Gastrocnemius medialis (tissue), 4 donors: ENCODE results near the gene SMIM33. TPM values are rescaled to one million over a fixed set of nuclear protein-coding genes. Genes with fewer than 3 reads are reported as not detected.

Experiments
- ATAC-seq, 2 donors: fragments of 150-250 bp; one replicate each; pipeline ENCODE4 v1.9.1; 2016
- DNase-seq, 2 donors: peaks; one replicate each; pipeline ENCODE4 v3.0.0-alpha.2; 2019
- H3K27ac ChIP-seq, 4 donors: fragments of 200-600 bp; sonication (generic); 1 replicate in 1 of 4; 2 replicates in 3 of 4; pipeline ENCODE4 v1.5.1; 2016 to 2018; ENCODE audit warnings: mild to moderate bottlenecking in 2 of 4, moderate library complexity in 1 of 4
- H3K27me3 ChIP-seq, 3 donors: fragments of 200-600 bp; sonication (generic) in 2 of 3; 1 replicate in 1 of 3; 2 replicates in 2 of 3; pipeline versions ENCODE4 v1.5.1 to v1.6.0; 2016 to 2019; ENCODE audit warnings: mild to moderate bottlenecking in 1 of 3, moderate library complexity in 1 of 3
- H3K36me3 ChIP-seq, 2 donors: fragments of 200-600 bp; sonication (generic) in 1 of 2; one replicate each; pipeline ENCODE4 v1.5.1; 2017 to 2018
- H3K4me1 ChIP-seq, 2 donors: fragments of 200-600 bp; sonication (generic) in 1 of 2; one replicate each; pipeline ENCODE4 v1.5.1; 2016 to 2017; ENCODE audit warnings: mild to moderate bottlenecking in 2 of 2
- H3K4me3 ChIP-seq, 4 donors: fragments of 200-600 bp; sonication (generic) in 3 of 4; 1 replicate in 1 of 4; 2 replicates in 3 of 4; pipeline ENCODE4 v1.5.1; 2016 to 2019; ENCODE audit warnings: mild to moderate bottlenecking in 2 of 4
- H3K9me3 ChIP-seq, 3 donors: fragments of 200-600 bp; sonication (generic) in 2 of 3; 1 replicate in 1 of 3; 2 replicates in 2 of 3; pipeline ENCODE4 v1.5.1; 2016 to 2019
- POLR2A ChIP-seq, 2 donors: fragments of 450-650 bp; IDR thresholded peaks; one replicate each; pipeline ENCODE4 v1.6.1; 2017; ENCODE audit warnings: antibody characterized with exemption in 2 of 2, mild to moderate bottlenecking in 2 of 2, moderate library complexity in 2 of 2
- in situ Hi-C, 4 donors: fragments of 200-750 bp; cut with MboI; loops; one replicate each; pipeline versions ENCODE4 v1.15.0 to v1.8.0; 2017; ENCODE audit warnings: low sequenced_read_pairs in 4 of 4
- intact Hi-C: fragments of 100-400 bp; cut with DNase I; formaldehyde crosslinking; loops from one replicate; pipeline ENCODE4 v1.15.1; 2023; ENCODE audit warnings: low total_unique reads
- total RNA-seq, 4 donors: library from RNA; depleted of rRNA; stranded (reverse); fragments of >200 nt; gene quantifications; one replicate each; pipeline versions ENCODE4 v1.1.0 to v1.2.3, GENCODE V29; 2016
- TF ChIP-seq, protein P1 (sequence below), 5 experiments: fragments of 450-650 bp in 3 of 5; fragments of 200-600 bp in 2 of 5; sonication (generic) in 2 of 5; IDR thresholded peaks in 4 of 5; conservative IDR thresholded peaks in 1 of 5; 1 replicate in 4 of 5; 2 replicates in 1 of 5; pipeline ENCODE4 v1.5.1; 2016 to 2019; ENCODE audit warnings: antibody characterized with exemption in 5 of 5, mild to moderate bottlenecking in 3 of 5, moderate library complexity in 3 of 5

SMIM33 gene
- total RNA-seq, 4 donors from 2014 or later = not detected

DNA sequence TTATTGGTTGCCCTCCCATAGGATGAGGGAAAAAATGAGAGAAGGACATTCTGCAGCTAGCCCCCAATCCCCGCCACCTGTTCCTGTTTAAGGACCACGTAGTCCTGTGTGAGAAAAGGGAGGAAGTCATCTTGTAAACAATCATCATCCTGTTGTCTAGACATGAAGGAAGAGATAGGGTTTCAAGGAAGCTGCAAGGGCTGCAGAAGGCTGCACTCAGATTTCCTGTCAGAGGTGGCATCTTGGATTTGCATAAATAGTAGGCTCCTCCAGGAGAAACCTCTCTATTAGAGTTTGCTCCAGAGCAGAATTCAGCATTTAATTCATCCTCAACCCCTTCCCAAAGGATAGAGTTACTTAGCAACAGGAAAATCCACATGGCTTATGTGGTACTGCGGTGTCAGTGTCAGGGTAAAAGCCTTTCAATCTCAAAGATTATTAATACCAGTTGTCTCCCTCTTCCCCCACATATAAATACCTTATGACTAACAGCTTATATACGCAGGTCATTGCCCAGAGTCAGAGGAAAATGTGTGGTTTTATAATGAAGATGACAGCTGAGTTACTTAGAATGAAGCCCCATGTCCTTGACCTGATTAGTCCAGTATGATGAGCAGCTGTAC is 26.9 kb upstream of the SMIM33 start:
- in situ Hi-C loops (no loop called here), intact Hi-C loops (no loop called here)
- TF ChIP-seq, protein P1, sequence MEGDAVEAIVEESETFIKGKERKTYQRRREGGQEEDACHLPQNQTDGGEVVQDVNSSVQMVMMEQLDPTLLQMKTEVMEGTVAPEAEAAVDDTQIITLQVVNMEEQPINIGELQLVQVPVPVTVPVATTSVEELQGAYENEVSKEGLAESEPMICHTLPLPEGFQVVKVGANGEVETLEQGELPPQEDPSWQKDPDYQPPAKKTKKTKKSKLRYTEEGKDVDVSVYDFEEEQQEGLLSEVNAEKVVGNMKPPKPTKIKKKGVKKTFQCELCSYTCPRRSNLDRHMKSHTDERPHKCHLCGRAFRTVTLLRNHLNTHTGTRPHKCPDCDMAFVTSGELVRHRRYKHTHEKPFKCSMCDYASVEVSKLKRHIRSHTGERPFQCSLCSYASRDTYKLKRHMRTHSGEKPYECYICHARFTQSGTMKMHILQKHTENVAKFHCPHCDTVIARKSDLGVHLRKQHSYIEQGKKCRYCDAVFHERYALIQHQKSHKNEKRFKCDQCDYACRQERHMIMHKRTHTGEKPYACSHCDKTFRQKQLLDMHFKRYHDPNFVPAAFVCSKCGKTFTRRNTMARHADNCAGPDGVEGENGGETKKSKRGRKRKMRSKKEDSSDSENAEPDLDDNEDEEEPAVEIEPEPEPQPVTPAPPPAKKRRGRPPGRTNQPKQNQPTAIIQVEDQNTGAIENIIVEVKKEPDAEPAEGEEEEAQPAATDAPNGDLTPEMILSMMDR (IDR thresholded peaks at IDR 0.05 in 4 of 5, conservative IDR thresholded peaks at IDR 0.05 in 1 of 5) = no peak
- no peak for TF ChIP-seq POLR2A (IDR thresholded peaks at IDR 0.05)
- H3K27me3 ChIP-seq = no peaks in the 10 kb centered on the region
- H3K36me3 ChIP-seq = no peaks in the 10 kb centered on the region
- no peak overlapping the region for H3K4me3 ChIP-seq
- no peak for ATAC-seq
- no peak overlapping the region for H3K27ac ChIP-seq
- H3K9me3 ChIP-seq = no peaks in the 10 kb centered on the region
- H3K4me1 ChIP-seq = peaks cover 0 to 7% of the 10 kb centered on the region in 2 donors
- no peak for DNase-seq

DNA sequence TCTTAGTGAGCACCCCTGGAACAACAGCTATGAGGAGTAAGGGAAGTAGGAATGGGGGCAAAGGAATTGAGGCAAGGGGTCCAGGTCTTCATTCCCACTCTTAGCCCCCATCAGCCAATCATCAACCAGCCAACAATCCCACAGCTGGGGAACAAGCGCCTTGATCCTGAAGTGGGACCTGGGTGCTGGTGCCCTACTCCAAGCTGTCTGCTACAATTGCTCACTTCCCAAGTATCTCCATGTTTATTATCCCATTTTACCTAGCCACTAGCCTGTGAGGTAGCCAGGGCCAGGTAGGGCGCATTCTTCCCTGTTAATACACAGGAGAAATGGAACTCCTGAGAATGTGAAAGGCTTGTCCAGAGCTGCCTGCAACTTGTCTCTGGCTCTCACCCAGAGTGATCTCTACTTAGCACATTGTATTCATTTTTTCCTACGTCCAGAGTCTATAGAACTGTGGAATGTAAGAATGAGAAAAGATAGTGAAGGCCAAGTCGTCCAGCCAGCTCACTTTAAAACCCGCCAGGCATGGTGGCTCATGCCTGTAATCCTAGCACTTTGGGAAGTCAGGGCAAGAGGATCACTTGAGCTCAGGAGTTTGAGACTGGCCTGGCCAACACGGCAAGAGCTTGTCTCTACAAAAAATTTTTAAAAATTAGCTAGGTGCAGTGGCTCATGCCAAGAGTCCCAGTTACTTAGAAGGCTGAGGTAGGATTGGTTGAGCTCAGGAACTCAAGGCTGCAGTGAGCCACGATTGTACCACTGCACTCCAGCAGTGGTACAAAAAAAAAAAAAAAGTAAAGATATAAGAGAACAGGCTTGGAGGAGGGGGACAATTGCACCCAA is 25.3 kb upstream of the SMIM33 start:
- intact Hi-C loops (no loop called here), in situ Hi-C loops (no loop called here)
- Histone ChIP-seq H3K27ac (no peak overlapping the region), H3K4me3 (no peak overlapping the region), H3K4me1 (no peaks in the 10 kb centered on the region), H3K27me3 (no peaks in the 10 kb centered on the region), H3K36me3 (no peaks in the 10 kb centered on the region), H3K9me3 (no peaks in the 10 kb centered on the region)
- DNase-seq (no peak), ATAC-seq (no peak)
- no peak for TF ChIP-seq POLR2A (IDR thresholded peaks at IDR 0.05)
- TF ChIP-seq, protein P1 (IDR thresholded peaks at IDR 0.05 in 4 of 5, conservative IDR thresholded peaks at IDR 0.05 in 1 of 5) = no peak

DNA sequence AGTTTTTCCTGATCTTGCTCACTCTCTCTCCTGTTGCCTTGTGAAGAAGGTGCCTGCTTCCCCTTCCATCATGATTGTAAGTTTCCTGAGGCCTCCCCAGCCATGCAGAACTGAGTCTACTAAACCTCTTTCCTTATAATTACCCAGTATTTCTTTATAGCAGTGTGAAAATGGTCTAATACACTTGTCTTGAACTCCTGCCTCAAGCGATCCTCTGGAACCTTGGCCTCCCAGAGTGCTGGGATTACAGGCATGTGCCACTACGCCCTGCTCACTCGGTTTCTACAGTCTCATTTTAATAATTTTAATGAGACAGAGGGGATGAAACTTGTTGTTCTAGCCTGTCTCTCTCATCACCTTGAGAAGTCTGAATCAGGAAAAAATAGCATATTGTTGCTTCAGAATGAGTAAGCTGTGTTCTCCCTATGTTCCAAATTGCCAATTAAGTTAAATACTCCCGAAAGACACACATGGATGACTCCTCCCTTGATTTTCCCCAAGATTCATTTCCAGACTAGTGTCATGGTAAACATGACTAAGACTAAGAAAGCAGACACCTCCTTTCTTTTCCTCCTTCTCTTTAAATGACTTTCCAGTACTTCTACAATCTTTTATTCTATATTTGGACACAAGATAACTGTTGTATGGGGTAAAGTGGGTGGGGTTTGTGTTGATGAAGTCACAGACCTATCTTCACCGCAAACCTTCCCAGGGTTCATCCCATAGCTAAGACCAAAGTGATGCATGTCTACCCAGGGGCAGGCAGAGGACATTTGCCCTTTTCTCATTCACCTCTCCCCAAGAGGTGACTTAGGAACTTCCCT is 23.6 kb upstream of the SMIM33 start:
- no peak for ATAC-seq
- Histone ChIP-seq H3K4me3 (no peak overlapping the region), H3K9me3 (no peaks in the 10 kb centered on the region), H3K27ac (no peak overlapping the region), H3K4me1 (no peaks in the 10 kb centered on the region), H3K27me3 (no peaks in the 10 kb centered on the region), H3K36me3 (no peaks in the 10 kb centered on the region)
- in situ Hi-C loops = no loop called here
- TF ChIP-seq, protein P1 (IDR thresholded peaks at IDR 0.05 in 4 of 5, conservative IDR thresholded peaks at IDR 0.05 in 1 of 5) = no peak
- no peak for TF ChIP-seq POLR2A (IDR thresholded peaks at IDR 0.05)
- no peak for DNase-seq
- intact Hi-C loops = no loop called here

DNA sequence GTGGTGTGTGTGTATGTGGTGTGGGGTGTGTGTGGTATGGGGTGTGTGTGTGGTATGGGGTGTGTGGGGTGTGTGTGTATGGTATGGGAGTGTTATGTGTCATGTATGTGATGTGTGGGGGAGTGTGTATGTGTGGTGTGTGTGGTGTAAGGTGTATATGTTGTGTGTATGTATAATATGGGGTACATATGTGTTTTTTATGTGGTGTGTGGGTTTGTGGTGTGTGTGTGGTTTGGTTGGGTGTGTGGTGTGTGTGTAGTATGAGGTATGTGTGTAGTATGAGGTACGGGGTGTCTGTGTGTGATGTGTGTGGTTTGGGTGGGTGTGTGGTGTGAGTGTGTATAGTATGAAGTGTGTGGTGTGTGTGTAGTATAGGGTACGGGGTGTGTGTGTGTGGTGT is 19.6 kb upstream of the SMIM33 start:
- H3K4me1 ChIP-seq = no peaks in the 10 kb centered on the region
- intact Hi-C loops = no loop called here
- no peak for TF ChIP-seq POLR2A (IDR thresholded peaks at IDR 0.05)
- TF ChIP-seq, protein P1 (IDR thresholded peaks at IDR 0.05 in 4 of 5, conservative IDR thresholded peaks at IDR 0.05 in 1 of 5) = no peak
- DNase-seq (no peak), ATAC-seq (no peak)
- no peak overlapping the region for H3K27ac ChIP-seq
- H3K36me3 ChIP-seq = no peaks in the 10 kb centered on the region
- no peaks in the 10 kb centered on the region for H3K27me3 ChIP-seq
- no peaks in the 10 kb centered on the region for H3K9me3 ChIP-seq
- H3K4me3 ChIP-seq = no peak overlapping the region
- in situ Hi-C loops = no loop called here
